Activated CD4-positive, alpha-beta memory T cell treated with anti-CD3 and anti-CD28 coated beads, Interleukin-2, amount 10 ng/mL, durations not matched to agents 7 days and 5 days (primary cell): Measurements from ENCODE around the gene NEURL2. TPM values are rescaled to one million over a fixed set of nuclear protein-coding genes. Genes with fewer than 3 reads are reported as not detected.

Experiments
- CTCF ChIA-PET: fragments of 350-600 bp; sonication (Branson Sonifier 250); formaldehyde crosslinking; loops from one replicate; lab custom pipeline; 2021; ENCODE audit warnings: antibody characterized with exemption, inconsistent platforms; lab: Charles Lee
- POLR2A ChIA-PET: fragments of 350-600 bp; sonication (Branson Sonifier 250); formaldehyde crosslinking; loops from one replicate; lab custom pipeline; 2021; ENCODE audit warnings: antibody characterized with exemption; lab: Charles Lee
- DNase-seq: peaks from one replicate; pipeline ENCODE4 v3.0.0-alpha.2; 2020
- H3K27ac Mint-ChIP-seq: one replicate; pipeline ENCODE4 v1.8.0; 2021; ENCODE audit warnings: mild to moderate bottlenecking, mixed read lengths
- H3K27me3 Mint-ChIP-seq: one replicate; pipeline ENCODE4 v1.8.0; 2021; ENCODE audit warnings: mixed read lengths
- H3K36me3 Mint-ChIP-seq: one replicate; pipeline ENCODE4 v1.8.0; 2021; ENCODE audit warnings: low read depth, mixed read lengths
- H3K4me1 Mint-ChIP-seq: one replicate; pipeline ENCODE4 v1.8.0; 2021; ENCODE audit warnings: mixed read lengths
- H3K4me3 Mint-ChIP-seq: one replicate; pipeline ENCODE4 v1.8.0; 2021; ENCODE audit warnings: mild to moderate bottlenecking, mixed read lengths
- H3K9me3 Mint-ChIP-seq: one replicate; pipeline ENCODE4 v1.8.0; 2021; ENCODE audit warnings: mixed read lengths
- total RNA-seq, 2 experiments: library from RNA; stranded (reverse); gene quantifications; one replicate each; pipeline ENCODE4 v1.2.3, GENCODE V29; 2021

Gene NEURL2
- total RNA-seq, 2 experiments from 2014 or later: 1.0 to 1.6 TPM

- peaks cover 5% of the 10 kb centered on the region for H3K27me3 Mint-ChIP-seq
- H3K4me1 Mint-ChIP-seq: peaks cover 33% of the 10 kb centered on the region
- peak overlapping the region; percentile 40 for H3K27ac Mint-ChIP-seq
- ChIA-PET CTCF (interaction anchor here (1.5 to 4.0 kb wide), 3 partner anchors 11 to 93 kb away, joined by 3 to 19 read pairs (median 7); partner anchors contain the start of gene ZSWIM1), POLR2A (interaction anchor here (1.2 to 5.4 kb wide), 7 partner anchors 7 to 100 kb away, joined by 3 to 42 read pairs (median 6); partner anchors contain the start of genes DNTTIP1, PCIF1, UBE2C and WFDC3)
- H3K4me3 Mint-ChIP-seq: peak overlapping the region; percentile 88
- DNase-seq: no peak
- no peaks in the 10 kb centered on the region for H3K9me3 Mint-ChIP-seq
- peaks cover 9% of the 10 kb centered on the region for H3K36me3 Mint-ChIP-seq
These were observed 1.2 kb upstream of the NEURL2 start for GRCh38 chr20:45892049-45892825.

- CTCF ChIA-PET: interaction anchor here (1.1 to 4.0 kb wide), 7 partner anchors 9 to 119 kb away, joined by 3 to 19 read pairs (median 4); partner anchors contain the start of gene ZSWIM1
- Mint-ChIP-seq H3K4me1 (peaks cover 39% of the 10 kb centered on the region), H3K9me3 (no peaks in the 10 kb centered on the region), H3K4me3 (peak overlapping the region; percentile 88), H3K27me3 (peaks cover 5% of the 10 kb centered on the region), H3K27ac (no peak overlapping the region), H3K36me3 (peaks cover 9% of the 10 kb centered on the region)
- POLR2A ChIA-PET: interaction anchor here (0.6 to 5.4 kb wide), 11 partner anchors 8 to 98 kb away, joined by 3 to 42 read pairs (median 6); partner anchors contain the start of genes ACOT8, DNTTIP1, PCIF1 and SNX21
- DNase-seq: peak; percentile 41
These were observed 677 bp downstream of the NEURL2 start for GRCh38 chr20:45890077-45890984.

DNA sequence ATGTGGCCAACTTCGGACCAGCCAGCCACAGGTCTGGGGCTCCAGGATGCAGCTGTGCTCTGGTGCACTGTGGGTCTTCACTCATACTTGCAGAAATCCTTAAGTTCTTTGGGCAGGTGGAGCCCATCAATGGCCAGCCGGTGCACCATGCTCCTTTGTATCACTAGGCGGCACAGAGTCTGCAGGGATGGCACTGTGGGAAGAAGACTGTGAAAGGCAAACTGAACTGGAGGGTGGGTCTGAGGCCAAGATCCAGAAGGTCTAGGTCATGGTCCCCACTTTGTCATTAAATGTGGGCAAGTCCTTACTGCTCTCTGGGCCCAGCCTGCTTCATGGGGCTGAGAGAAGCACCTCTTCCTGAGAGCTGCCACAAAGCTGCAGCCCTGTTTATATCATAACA, 2.3 kb downstream of the NEURL2 start:
- no peak overlapping the region for H3K27ac Mint-ChIP-seq
- POLR2A ChIA-PET: interaction anchor here (1.3 to 5.4 kb wide), 2 partner anchors 45 to 67 kb away, joined by 4 to 42 read pairs; partner anchors contain the start of gene PCIF1
- DNase-seq: no peak
- peaks cover 49% of the 10 kb centered on the region for H3K4me1 Mint-ChIP-seq
- no peak overlapping the region for H3K4me3 Mint-ChIP-seq
- no peaks in the 10 kb centered on the region for H3K9me3 Mint-ChIP-seq
- H3K36me3 Mint-ChIP-seq: peaks cover 5% of the 10 kb centered on the region
- CTCF ChIA-PET: interaction anchor here (1.1 to 1.6 kb wide), 2 partner anchors 89 to 118 kb away, joined by 3 to 4 read pairs; no protein-coding TSS in a partner anchor
- peaks cover 5% of the 10 kb centered on the region for H3K27me3 Mint-ChIP-seq

GRCh38 chr20:45887346-45887715, 3.7 kb downstream of the NEURL2 start, which contains the start of gene SPATA25:
TSS of gene SPATA25 (minus strand) at chr20:45887622. CDS start at chr20:45887590, 32 bp downstream.
- no peak within 1 kb of the TSS for H3K4me3 Mint-ChIP-seq
- CTCF ChIA-PET: no interaction called here

DNA sequence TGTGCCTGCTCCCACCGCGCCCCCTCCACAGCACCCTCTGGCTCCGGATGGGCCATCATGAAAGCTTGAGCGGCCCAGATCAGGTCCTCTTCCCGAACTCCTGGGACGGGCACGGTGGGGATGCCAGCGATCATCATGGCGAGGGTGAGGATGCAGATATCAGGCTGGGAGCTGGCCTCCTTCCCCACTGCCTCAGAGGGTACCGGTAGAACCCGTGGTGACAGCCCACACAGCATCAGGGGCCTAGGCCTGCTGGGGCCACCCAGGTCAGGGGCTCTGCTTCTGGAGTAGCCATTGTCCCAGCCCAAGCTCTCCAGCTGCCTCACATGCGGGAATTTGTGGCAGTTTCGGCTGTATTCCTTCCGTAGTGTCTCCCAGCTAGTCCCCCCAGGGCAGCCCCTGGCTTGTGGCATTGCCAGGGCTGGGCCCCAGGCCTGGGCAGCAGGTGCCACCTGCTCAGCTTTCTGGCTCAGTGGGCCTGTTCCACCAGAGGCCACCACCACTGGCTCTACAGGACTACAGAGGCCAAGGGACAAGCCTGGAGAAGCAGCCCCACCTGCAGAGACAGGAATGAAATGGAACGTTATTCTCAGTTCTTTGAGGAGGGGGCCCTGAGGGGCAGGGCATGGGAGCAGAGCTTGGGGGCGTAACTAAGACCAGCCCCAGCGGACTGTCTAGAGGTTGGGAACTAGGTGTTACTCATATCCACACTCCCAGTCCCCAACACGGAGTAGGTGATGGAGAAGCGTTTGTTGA, 4.2 kb downstream of the NEURL2 start:
- ChIA-PET POLR2A (no interaction called here), CTCF (no interaction called here)
- no peak for DNase-seq
- Mint-ChIP-seq H3K27me3 (peaks cover 14% of the 10 kb centered on the region), H3K4me1 (peaks cover 46% of the 10 kb centered on the region), H3K27ac (no peak overlapping the region), H3K4me3 (no peak overlapping the region), H3K36me3 (peaks cover 18% of the 10 kb centered on the region), H3K9me3 (no peaks in the 10 kb centered on the region)

More at GRCh38 chr20:45887346-45887715, 3.7 kb downstream of the NEURL2 start, which contains the start of gene SPATA25:
- H3K4me1 Mint-ChIP-seq: peaks cover 47% of the 10 kb centered on the region
- DNase-seq: no peak
- H3K27ac Mint-ChIP-seq: no peak within 1 kb of the TSS
- H3K36me3 Mint-ChIP-seq: peaks cover 18% of the 10 kb centered on the region
- peaks cover 11% of the 10 kb centered on the region for H3K27me3 Mint-ChIP-seq
- POLR2A ChIA-PET: no interaction called here
- no peaks in the 10 kb centered on the region for H3K9me3 Mint-ChIP-seq

- POLR2A ChIA-PET: interaction anchor here (0.7 to 3.5 kb wide), 7 partner anchors 9 to 205 kb away, joined by 3 to 36 read pairs (median 8); partner anchors contain the start of genes ACOT8, CTSA, NEURL2 and PCIF1
- no peak for DNase-seq
- H3K27me3 Mint-ChIP-seq: peaks cover 13% of the 10 kb centered on the region
- peaks cover 43% of the 10 kb centered on the region for H3K4me1 Mint-ChIP-seq
- H3K36me3 Mint-ChIP-seq: peaks cover 16% of the 10 kb centered on the region
- no peak overlapping the region for H3K27ac Mint-ChIP-seq
- H3K4me3 Mint-ChIP-seq: no peak overlapping the region
- CTCF ChIA-PET: interaction anchor here (1.2 to 2.7 kb wide), 2 partner anchors 7 to 130 kb away, joined by 3 to 10 read pairs; partner anchors contain the start of genes CTSA and NEURL2
- H3K9me3 Mint-ChIP-seq: no peaks in the 10 kb centered on the region
These were observed 7.9 kb downstream of the NEURL2 start for GRCh38 chr20:45883100-45883469.

DNA sequence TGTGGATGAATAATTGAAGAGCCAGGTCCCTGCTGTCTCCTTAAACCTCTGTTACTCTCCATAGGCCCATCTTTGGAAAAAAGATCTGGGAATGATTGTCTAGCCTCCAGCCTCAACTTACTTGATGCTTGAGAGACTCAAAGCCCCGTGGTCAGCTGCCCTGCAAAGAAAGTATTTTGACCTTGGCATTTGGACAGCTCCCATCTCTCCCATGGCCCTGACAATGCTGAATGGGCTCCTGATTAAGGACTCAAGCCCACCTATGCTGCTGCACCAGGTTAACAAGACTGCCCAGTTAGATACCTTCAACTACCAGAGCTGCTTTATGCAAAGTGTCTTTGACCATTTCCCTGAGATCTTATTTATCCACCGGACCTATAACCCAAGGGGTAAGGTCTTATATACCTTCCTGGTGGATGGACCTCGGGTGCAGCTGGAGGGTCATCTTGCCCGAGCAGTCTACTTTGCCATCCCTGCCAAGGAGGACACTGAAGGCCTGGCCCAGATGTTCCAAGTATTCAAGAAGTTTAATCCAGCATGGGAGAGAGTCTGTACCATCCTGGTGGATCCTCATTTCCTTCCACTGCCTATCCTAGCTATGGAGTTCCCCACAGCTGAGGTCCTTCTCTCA, 8.4 kb downstream of the NEURL2 start:
- Mint-ChIP-seq H3K4me1 (peaks cover 43% of the 10 kb centered on the region), H3K36me3 (peaks cover 16% of the 10 kb centered on the region), H3K9me3 (no peaks in the 10 kb centered on the region), H3K27ac (no peak overlapping the region), H3K27me3 (peaks cover 13% of the 10 kb centered on the region), H3K4me3 (peak overlapping the region; percentile 22)
- DNase-seq: no peak
- ChIA-PET POLR2A (interaction anchor here (0.7 to 3.5 kb wide), 8 partner anchors 9 to 206 kb away, joined by 3 to 36 read pairs (median 10); partner anchors contain the start of genes ACOT8, CTSA, NEURL2 and PCIF1), CTCF (interaction anchor here (1.2 to 2.7 kb wide), 3 partner anchors 8 to 131 kb away, joined by 3 to 10 read pairs (median 4); partner anchors contain the start of genes CTSA and NEURL2)

DNA sequence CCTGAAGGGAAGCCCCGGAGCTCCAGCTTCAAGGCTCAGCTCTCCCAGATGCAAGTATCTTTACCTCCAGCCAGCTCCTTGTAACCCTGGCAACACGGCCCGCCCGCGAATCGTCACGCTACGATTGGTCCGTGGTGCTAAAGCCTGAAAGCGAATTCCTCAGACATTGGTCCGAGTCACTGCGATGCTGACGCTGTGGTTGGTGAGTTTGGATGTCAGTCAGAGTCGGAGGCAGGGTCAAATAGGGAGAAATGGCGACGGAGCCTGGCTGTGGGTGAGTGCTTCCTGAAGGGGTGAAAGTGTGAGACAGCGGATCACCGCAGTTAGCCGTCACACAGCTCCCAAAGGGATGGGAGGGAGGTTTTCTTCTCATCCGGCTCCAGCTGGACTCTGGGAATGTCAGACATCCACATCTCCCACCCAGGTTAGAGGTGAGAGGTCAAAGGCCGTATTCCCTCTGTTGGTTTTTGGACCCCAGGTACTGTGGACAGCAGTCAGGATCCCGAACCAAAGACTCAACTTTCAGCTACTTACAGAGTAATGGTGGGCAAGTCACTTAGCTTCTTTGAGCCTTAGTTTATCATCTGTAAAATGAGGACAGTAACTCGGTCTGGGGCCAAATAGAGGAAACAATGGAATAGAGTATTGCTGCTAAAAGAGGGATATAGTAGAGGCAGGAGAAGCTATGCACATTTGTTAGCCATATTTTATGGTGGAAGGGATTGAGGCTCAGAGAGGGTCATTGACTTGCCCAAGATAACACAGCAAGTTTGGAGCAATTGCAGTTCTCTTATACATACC, 9.8 kb downstream of the NEURL2 start, which contains the start of gene ZSWIM1:
TSS of gene ZSWIM1 (plus strand) at position 240 of the 801 bp plus-strand sequence. CDS start 1,366 bp downstream, outside the sequence.
- Mint-ChIP-seq H3K9me3 (no peaks in the 10 kb centered on the region), H3K27ac (peak within 1 kb of the TSS; percentile 34), H3K27me3 (peaks cover 13% of the 10 kb centered on the region), H3K4me1 (peaks cover 40% of the 10 kb centered on the region), H3K36me3 (peaks cover 22% of the 10 kb centered on the region), H3K4me3 (peak within 1 kb of the TSS; percentile 72)
- ChIA-PET POLR2A (interaction anchor here (0.6 to 3.5 kb wide), 16 partner anchors 9 to 518 kb away, joined by 3 to 36 read pairs (median 4); partner anchors contain the start of genes ACOT8, CTSA, NEURL2 and PCIF1), CTCF (interaction anchor here (0.6 to 2.7 kb wide), 9 partner anchors 9 to 213 kb away, joined by 3 to 10 read pairs (median 3); partner anchors contain the start of genes CTSA and NEURL2)
- peak; percentile 98 for DNase-seq

- DNase-seq: no peak
- no peak overlapping the region for H3K27ac Mint-ChIP-seq
- POLR2A ChIA-PET: no interaction called here
- H3K4me1 Mint-ChIP-seq: peaks cover 19% of the 10 kb centered on the region
- CTCF ChIA-PET: no interaction called here
- H3K36me3 Mint-ChIP-seq: peaks cover 14% of the 10 kb centered on the region
- no peak overlapping the region for H3K4me3 Mint-ChIP-seq
- H3K9me3 Mint-ChIP-seq: no peaks in the 10 kb centered on the region
- peaks cover 10% of the 10 kb centered on the region for H3K27me3 Mint-ChIP-seq
These were observed 12.8 kb downstream of the NEURL2 start for GRCh38 chr20:45878076-45878761.

GRCh38 chr20:45874576-45874975, 16.4 kb downstream of the NEURL2 start:
- no peak for DNase-seq
- ChIA-PET CTCF (interaction anchor here (0.7 to 1.2 kb wide), 2 partner anchors 11 to 104 kb away, joined by 4 to 7 read pairs; no protein-coding TSS in a partner anchor), POLR2A (interaction anchor here (1.5 kb wide), 1 partner anchor 17 kb away, joined by 5 read pairs; the partner anchor contains the start of genes ACOT8 and ZSWIM3)
- Mint-ChIP-seq H3K27ac (no peak overlapping the region), H3K36me3 (peaks cover 8% of the 10 kb centered on the region), H3K4me3 (no peak overlapping the region), H3K4me1 (no peaks in the 10 kb centered on the region), H3K9me3 (no peaks in the 10 kb centered on the region), H3K27me3 (no peaks in the 10 kb centered on the region)
